ENCODE data around the gene WDR49. TPM values are rescaled to one million over a fixed set of nuclear protein-coding genes. Genes with fewer than 3 reads are reported as not detected.

The WDR49 gene
- total RNA-seq, 1 experiment from 2014 or later = 1.4 TPM

DNA sequence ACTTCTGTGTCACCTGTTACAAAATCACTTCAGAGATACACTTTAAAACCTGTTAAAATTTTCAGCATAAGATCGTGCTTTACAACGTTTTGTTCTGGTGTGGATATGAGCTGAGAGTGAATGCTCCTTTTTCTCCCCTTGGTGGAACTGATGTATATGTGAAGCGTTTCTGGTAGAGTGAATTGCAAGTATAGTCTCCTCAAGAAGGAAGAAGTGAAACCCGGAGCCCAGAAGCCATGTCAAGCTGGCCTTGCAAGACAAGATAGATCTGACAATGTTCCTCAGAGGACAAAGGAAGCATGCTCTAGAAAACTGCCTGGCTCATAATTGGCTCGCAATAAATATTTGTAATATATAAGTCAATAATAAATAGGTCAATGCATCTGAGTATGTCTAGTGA is 203.5 kb downstream of the WDR49 start:
- H3K27me3 Mint-ChIP-seq (ENCODE audit: unreplicated experiment) = no peaks in the 10 kb centered on the region
- no peaks in the 10 kb centered on the region for H3K9me3 Mint-ChIP-seq (ENCODE audit: low read depth, unreplicated experiment)
- no peak for DNase-seq
- TF ChIP-seq, protein P1, sequence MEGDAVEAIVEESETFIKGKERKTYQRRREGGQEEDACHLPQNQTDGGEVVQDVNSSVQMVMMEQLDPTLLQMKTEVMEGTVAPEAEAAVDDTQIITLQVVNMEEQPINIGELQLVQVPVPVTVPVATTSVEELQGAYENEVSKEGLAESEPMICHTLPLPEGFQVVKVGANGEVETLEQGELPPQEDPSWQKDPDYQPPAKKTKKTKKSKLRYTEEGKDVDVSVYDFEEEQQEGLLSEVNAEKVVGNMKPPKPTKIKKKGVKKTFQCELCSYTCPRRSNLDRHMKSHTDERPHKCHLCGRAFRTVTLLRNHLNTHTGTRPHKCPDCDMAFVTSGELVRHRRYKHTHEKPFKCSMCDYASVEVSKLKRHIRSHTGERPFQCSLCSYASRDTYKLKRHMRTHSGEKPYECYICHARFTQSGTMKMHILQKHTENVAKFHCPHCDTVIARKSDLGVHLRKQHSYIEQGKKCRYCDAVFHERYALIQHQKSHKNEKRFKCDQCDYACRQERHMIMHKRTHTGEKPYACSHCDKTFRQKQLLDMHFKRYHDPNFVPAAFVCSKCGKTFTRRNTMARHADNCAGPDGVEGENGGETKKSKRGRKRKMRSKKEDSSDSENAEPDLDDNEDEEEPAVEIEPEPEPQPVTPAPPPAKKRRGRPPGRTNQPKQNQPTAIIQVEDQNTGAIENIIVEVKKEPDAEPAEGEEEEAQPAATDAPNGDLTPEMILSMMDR (IDR thresholded peaks at IDR 0.05; ENCODE audit: unreplicated experiment) = no peak
- CTCF ChIA-PET = no interaction called here
- H3K4me1 Mint-ChIP-seq (ENCODE audit: low read depth, unreplicated experiment) = no peaks in the 10 kb centered on the region
- H3K27ac Mint-ChIP-seq (ENCODE audit: unreplicated experiment) = no peak overlapping the region
- intact Hi-C loops (cut with micrococcal nuclease; ENCODE audit: unreplicated experiment) = no loop called here
- no peak overlapping the region for H3K4me3 Mint-ChIP-seq (ENCODE audit: low read depth, unreplicated experiment)
- BruUV-seq (replicated peaks) = no TSS peak
- H3K36me3 Mint-ChIP-seq (ENCODE audit: insufficient read depth, unreplicated experiment) = no peaks in the 10 kb centered on the region

DNA sequence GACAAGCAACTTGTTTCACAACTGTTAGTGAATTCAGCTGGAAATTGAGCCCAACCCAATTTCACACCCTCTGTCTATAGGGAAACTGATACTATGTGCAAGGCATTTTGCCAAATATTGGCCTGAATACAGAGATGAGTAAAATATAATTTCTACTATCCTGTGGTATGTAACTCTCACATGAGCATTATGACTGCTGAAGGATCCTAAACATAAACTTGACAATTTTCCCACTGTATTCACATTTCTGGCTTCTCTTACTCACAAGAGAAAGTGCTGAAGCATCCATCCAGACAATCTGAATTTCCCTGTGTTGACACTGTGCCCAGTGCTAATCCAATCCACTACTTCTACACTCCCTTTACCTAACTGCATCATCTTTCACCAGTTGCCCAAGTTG is 208.3 kb downstream of the WDR49 start:
- Mint-ChIP-seq H3K27ac (ENCODE audit: unreplicated experiment) (no peak overlapping the region), H3K36me3 (ENCODE audit: insufficient read depth, unreplicated experiment) (no peaks in the 10 kb centered on the region), H3K9me3 (ENCODE audit: low read depth, unreplicated experiment) (no peaks in the 10 kb centered on the region), H3K27me3 (ENCODE audit: unreplicated experiment) (no peaks in the 10 kb centered on the region), H3K4me3 (ENCODE audit: low read depth, unreplicated experiment) (no peak overlapping the region), H3K4me1 (ENCODE audit: low read depth, unreplicated experiment) (no peaks in the 10 kb centered on the region)
- no peak for DNase-seq
- intact Hi-C loops (cut with micrococcal nuclease; ENCODE audit: unreplicated experiment) = no loop called here
- TF ChIP-seq, protein P1 (IDR thresholded peaks at IDR 0.05; ENCODE audit: unreplicated experiment) = no peak
- BruUV-seq (replicated peaks) = no TSS peak
- CTCF ChIA-PET = no interaction called here

DNA sequence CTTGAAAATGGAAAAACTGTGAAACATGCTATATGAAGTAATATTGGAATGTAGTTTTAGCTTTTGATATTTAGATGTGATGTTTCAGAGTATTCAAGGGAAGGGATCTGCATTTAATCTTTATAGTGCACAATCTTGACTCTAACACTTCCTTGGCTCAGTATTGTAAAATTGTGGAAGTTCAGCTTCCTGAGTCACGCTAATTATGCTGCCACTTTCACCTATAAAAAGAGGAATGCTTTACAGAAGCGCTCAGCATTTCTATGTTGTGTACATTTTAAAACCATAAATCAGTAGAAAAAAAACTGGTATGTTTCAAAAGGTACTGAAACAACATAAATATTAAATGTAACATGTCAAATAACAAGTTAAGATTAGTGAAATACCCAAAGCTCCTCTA is 212.5 kb downstream of the WDR49 start:
- DNase-seq = no peak
- H3K9me3 Mint-ChIP-seq (ENCODE audit: low read depth, unreplicated experiment) = no peaks in the 10 kb centered on the region
- CTCF ChIA-PET = no interaction called here
- no peaks in the 10 kb centered on the region for H3K4me1 Mint-ChIP-seq (ENCODE audit: low read depth, unreplicated experiment)
- H3K27me3 Mint-ChIP-seq (ENCODE audit: unreplicated experiment) = no peaks in the 10 kb centered on the region
- H3K36me3 Mint-ChIP-seq (ENCODE audit: insufficient read depth, unreplicated experiment) = no peaks in the 10 kb centered on the region
- no peak overlapping the region for H3K4me3 Mint-ChIP-seq (ENCODE audit: low read depth, unreplicated experiment)
- H3K27ac Mint-ChIP-seq (ENCODE audit: unreplicated experiment) = no peak overlapping the region
- TF ChIP-seq, protein P1 (IDR thresholded peaks at IDR 0.05; ENCODE audit: unreplicated experiment) = no peak
- BruUV-seq (replicated peaks) = no TSS peak
- intact Hi-C loops (cut with micrococcal nuclease; ENCODE audit: unreplicated experiment) = no loop called here

DNA sequence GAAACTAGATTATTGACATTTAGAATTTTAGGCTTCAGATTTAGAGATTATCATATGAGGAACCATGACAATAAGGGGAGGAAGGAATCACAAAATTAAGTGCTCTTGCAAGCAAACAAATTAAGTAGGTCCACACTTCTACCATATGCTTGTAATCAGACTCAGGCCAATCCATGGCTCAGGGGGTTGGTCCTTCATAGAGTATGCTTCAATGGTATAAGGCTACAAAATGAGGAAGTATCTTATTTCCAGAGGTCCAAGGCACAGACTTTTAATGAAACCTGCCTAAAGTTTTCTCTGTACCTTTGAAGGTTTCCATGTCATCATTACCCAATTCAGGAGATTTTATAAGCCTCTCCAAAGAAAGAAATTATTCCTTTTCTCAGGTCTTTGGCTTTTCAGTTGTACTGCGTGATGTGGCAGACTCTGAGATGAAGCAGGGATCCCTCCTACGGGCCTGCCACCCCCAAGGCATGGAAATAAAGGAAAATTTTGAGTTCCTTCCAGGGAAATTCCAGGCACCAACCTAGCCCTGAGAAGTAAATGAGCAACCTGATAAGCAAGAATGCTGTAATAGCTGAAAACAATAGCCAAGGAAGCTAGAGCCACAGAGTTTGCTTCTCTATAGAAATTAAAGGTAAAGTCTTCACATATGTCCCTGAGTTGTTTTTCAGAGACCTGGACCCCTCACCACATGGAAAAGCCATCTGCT is 216.2 kb downstream of the WDR49 start:
- H3K27me3 Mint-ChIP-seq (ENCODE audit: unreplicated experiment) = peaks cover 4% of the 10 kb centered on the region
- CTCF ChIA-PET = no interaction called here
- H3K4me1 Mint-ChIP-seq (ENCODE audit: low read depth, unreplicated experiment) = no peaks in the 10 kb centered on the region
- no peaks in the 10 kb centered on the region for H3K9me3 Mint-ChIP-seq (ENCODE audit: low read depth, unreplicated experiment)
- no peak overlapping the region for H3K27ac Mint-ChIP-seq (ENCODE audit: unreplicated experiment)
- H3K36me3 Mint-ChIP-seq (ENCODE audit: insufficient read depth, unreplicated experiment) = no peaks in the 10 kb centered on the region
- no TSS peak for BruUV-seq (replicated peaks)
- DNase-seq = no peak
- TF ChIP-seq, protein P1 (IDR thresholded peaks at IDR 0.05; ENCODE audit: unreplicated experiment) = no peak
- H3K4me3 Mint-ChIP-seq (ENCODE audit: low read depth, unreplicated experiment) = no peak overlapping the region
- intact Hi-C loops (cut with micrococcal nuclease; ENCODE audit: unreplicated experiment) = no loop called here

Other genes with a start within 250 kb of the WDR49 start
- gene SERPINI2, start 179.9 kb downstream of the WDR49 start, total RNA-seq (2022) = not detected in 2 replicates
- 117 and 120 TPM in 2 replicates for gene PDCD10, start 81.0 kb upstream of the WDR49 start, total RNA-seq (2022)
- 1.9 and 2.2 TPM in 2 replicates for gene SERPINI1, start 81.8 kb upstream of the WDR49 start, total RNA-seq (2022)